Measurements from ENCODE around the gene CFL1. TPM values are rescaled to one million over a fixed set of nuclear protein-coding genes. Genes with fewer than 3 reads are reported as not detected.

The CFL1 gene
- total and polyA plus RNA-seq, 2 of the 8 experiments (the other 6 are each of a cell fraction or from before 2014, with no cell fraction given): 1,252 to 1,365 TPM

DNA sequence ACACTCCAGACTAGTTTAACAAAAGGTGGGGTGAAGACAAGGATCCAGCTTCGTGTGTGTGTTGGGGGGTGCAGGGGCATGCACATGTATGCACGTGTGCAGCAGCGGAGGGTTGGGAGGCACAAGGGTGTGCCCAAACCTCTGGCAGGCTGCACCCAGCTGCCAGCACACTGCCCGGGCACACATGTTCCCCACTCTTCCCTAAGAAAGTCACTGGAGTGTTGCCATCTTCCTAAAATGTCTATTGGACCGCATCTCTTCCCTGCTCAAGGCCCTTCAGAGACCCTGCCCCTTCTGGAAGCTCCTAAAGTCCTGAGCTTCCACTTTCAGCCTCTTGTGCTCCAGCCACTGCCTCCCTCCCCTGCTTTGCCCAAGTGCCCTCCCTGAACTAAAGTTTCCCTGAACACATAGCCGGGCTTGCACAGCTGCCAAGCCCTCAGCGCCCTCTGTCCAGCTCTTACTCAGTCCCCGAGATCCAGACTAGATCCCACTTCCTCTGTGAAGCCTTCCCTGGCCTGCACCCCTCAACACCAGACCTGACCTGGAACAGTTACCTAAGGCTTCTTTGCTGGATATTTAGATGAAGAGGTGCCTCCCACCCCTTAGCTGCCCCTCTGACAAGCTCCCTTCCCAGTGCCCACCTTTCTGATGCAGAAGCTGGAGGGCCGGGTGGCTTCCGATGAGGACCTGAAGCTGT is 6.0 kb downstream of the CFL1 start:
- no peak overlapping the region for H4K91ac ChIP-seq (replicated peaks; ENCODE audit: insufficient read length, low read length)

More for the DNA sequence above, 6.0 kb downstream of the CFL1 start:
- Histone ChIP-seq H2BK120ac (replicated peaks; ENCODE audit: low read depth, low read length) (no peak overlapping the region), H3K4me1 (replicated peaks in 1 of 4; ENCODE audit: control insufficient read depth in 3 of 4, insufficient read depth in 4 of 4, low read length in 3 of 4) (peaks cover 0 to 10% (median under 1%) of the 10 kb centered on the region in 4 experiments; a peak in 5 of 7 replicates), H2BK5ac (ENCODE audit: low read depth, low read length) (no peak overlapping the region), H2BK15ac (ENCODE audit: low read length) (no peak overlapping the region), H4K8ac (ENCODE audit: extremely low read depth, insufficient read depth, low read length) (no peak overlapping the region), H3K14ac (ENCODE audit: insufficient read length) (no peak overlapping the region), H3K36me3 (ENCODE audit: control insufficient read depth in 2 of 4, insufficient read depth in 4 of 4, low read length in 3 of 4) (peaks cover 17 to 34% (median 31%) of the 10 kb centered on the region in 4 experiments), H2AK5ac (ENCODE audit: low read depth, low read length) (no peak overlapping the region), H3K79me1 (ENCODE audit: low read depth, low read length) (peaks cover 20% of the 10 kb centered on the region), H2BK12ac (ENCODE audit: low read depth, low read length) (no peak overlapping the region), H4K20me1 (replicated peaks in 1 of 2; ENCODE audit: control insufficient read depth in 1 of 2, insufficient read depth in 2 of 2, low read length in 2 of 2) (peaks cover 28 to 30% of the 10 kb centered on the region in 2 experiments), H3K18ac (ENCODE audit: extremely low read depth, low read length) (no peak overlapping the region), H3K23ac (ENCODE audit: insufficient read length) (no peak overlapping the region), H3K9ac (replicated peaks in 1 of 4; ENCODE audit: extremely low read depth in 1 of 4, low read depth in 3 of 4, low read length in 3 of 4) (no peak overlapping the region), H3K23me2 (ENCODE audit: low read depth, low read length) (peaks cover 2% of the 10 kb centered on the region; the same call in 1 of the 2 replicates), H3K4ac (replicated peaks; ENCODE audit: insufficient read length, low read depth, low read length) (no peak overlapping the region), H3K27me3 (replicated peaks in 1 of 4; ENCODE audit: control insufficient read depth in 3 of 4, extremely low read depth in 1 of 4, insufficient read depth in 3 of 4, low read length in 3 of 4) (no peaks in the 10 kb centered on the region; a peak in 1 of 7 replicates), H2BK20ac (ENCODE audit: low read length) (no peak overlapping the region), H4K5ac (ENCODE audit: insufficient read length, low read depth, low read length) (no peak overlapping the region), H2AFZ (ENCODE audit: low read length) (no peak overlapping the region), H3K56ac (replicated peaks; ENCODE audit: insufficient read length, low read depth, low read length) (no peak overlapping the region), H3K79me2 (ENCODE audit: control insufficient read depth in 1 of 2, insufficient read depth in 2 of 2, low read length in 2 of 2) (peaks cover 15 to 30% of the 10 kb centered on the region in 2 experiments), H3K4me3 (ENCODE audit: extremely low read depth in 1 of 4, insufficient read depth in 2 of 4, low read depth in 3 of 4, low read length in 4 of 4) (no peak overlapping the region), H3K27ac (ENCODE audit: low read depth, low read length) (no peak overlapping the region), H3K9me3 (ENCODE audit: insufficient read depth in 2 of 2, low read depth in 1 of 2, low read length in 1 of 2) (peaks cover 7 to 10% of the 10 kb centered on the region in 2 experiments; a peak in 2 of 4 replicates), H3K4me2 (ENCODE audit: insufficient read depth in 1 of 2, low read depth in 2 of 2, low read length in 2 of 2) (no peak overlapping the region)
- 94% methylated on average over 10 of the region's 10 CpGs; no CpG with 5 or more reads in 1 of the 2 experiments for WGBS, 2 experiments (ENCODE audit: extremely low coverage in 1 of 2, insufficient coverage in 1 of 2, insufficient read length in 1 of 2, insufficient replicate concordance in 2 of 2, low coverage in 1 of 2, low lambda C conversion rate in 2 of 2, missing lambda C conversion rate in 1 of 2)
- FAIRE-seq (no peak), DNase-seq (ENCODE audit: low read depth in 1 of 2, low spot score in 2 of 2) (no peak)
- POLR2A ChIA-PET (ENCODE audit: partially characterized antibody): interaction anchor here (0.6 to 38.3 kb wide), 25 partner anchors 9 to 245 kb away, joined by 3 to 1071 read pairs (median 4); partner anchors contain the start of genes AP5B1, CCDC85B, CFL1 and CTSW
- CTCF ChIA-PET (ENCODE audit: partially characterized antibody): interaction anchor here (0.6 to 15.2 kb wide), 43 partner anchors 10 to 1092 kb away, joined by 3 to 283 read pairs (median 5); partner anchors contain the start of genes AP5B1, CCDC85B, CFL1 and CTSW
- TF ChIP-seq POLR2A (IDR thresholded peaks at IDR 0.05; ENCODE audit: control extremely low read depth in 1 of 2, low read depth in 2 of 2, low read length in 2 of 2) (peak in 1 of 2 experiments; percentile 73; a peak in 2 of 3 replicates), NRF1 (IDR thresholded peaks at IDR 0.05; ENCODE audit: low read depth, low read length) (no peak), BCL11A (IDR thresholded peaks at IDR 0.05; ENCODE audit: low read depth in 2 of 2, low read length in 2 of 2) (no peak), TAF7 (optimal IDR thresholded peaks at IDR 0.05; ENCODE audit: borderline replicate concordance, low read depth, low read length) (peak; percentile 41), POLR2AphosphoS5 (IDR thresholded peaks at IDR 0.05; ENCODE audit: low read depth, low read length) (peak; percentile 68), JUND (IDR thresholded peaks at IDR 0.05; ENCODE audit: low read length) (no peak)
- TF ChIP-seq, protein P1, sequence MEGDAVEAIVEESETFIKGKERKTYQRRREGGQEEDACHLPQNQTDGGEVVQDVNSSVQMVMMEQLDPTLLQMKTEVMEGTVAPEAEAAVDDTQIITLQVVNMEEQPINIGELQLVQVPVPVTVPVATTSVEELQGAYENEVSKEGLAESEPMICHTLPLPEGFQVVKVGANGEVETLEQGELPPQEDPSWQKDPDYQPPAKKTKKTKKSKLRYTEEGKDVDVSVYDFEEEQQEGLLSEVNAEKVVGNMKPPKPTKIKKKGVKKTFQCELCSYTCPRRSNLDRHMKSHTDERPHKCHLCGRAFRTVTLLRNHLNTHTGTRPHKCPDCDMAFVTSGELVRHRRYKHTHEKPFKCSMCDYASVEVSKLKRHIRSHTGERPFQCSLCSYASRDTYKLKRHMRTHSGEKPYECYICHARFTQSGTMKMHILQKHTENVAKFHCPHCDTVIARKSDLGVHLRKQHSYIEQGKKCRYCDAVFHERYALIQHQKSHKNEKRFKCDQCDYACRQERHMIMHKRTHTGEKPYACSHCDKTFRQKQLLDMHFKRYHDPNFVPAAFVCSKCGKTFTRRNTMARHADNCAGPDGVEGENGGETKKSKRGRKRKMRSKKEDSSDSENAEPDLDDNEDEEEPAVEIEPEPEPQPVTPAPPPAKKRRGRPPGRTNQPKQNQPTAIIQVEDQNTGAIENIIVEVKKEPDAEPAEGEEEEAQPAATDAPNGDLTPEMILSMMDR (IDR thresholded peaks at IDR 0.05; ENCODE audit: control extremely low read depth in 1 of 3, insufficient read depth in 1 of 3, low read depth in 1 of 3, low read length in 3 of 3): no peak

Measured in H1 (cell line).